Peyer's patch (tissue), 4 donors: ENCODE measurements around the gene ZMYM1. TPM values are rescaled to one million over a fixed set of nuclear protein-coding genes. Genes with fewer than 3 reads are reported as not detected.
"Not testable (repeated sequence)": the region's sequence is repeated elsewhere in the genome, so short reads cannot be mapped to it uniquely, and the experiment has no call there.

Experiments
- DNase-seq, 3 donors: peaks; one replicate each; pipeline ENCODE4 v3.0.0-alpha.2; 2017 to 2019
- H3K27ac ChIP-seq, 4 donors: fragments of 200-600 bp; sonication (generic); one replicate each; pipeline ENCODE4 v1.5.1; 2016 to 2019
- H3K27me3 ChIP-seq, 2 donors: fragments of 200-600 bp; sonication (generic); one replicate each; pipeline ENCODE4 v1.5.1; 2019
- H3K36me3 ChIP-seq, 3 donors: fragments of 200-600 bp; sonication (generic); one replicate each; pipeline ENCODE4 v1.5.1; 2016 to 2019
- H3K4me1 ChIP-seq, 4 donors: fragments of 200-600 bp; sonication (generic); one replicate each; pipeline ENCODE4 v1.5.1; 2016 to 2019
- H3K4me3 ChIP-seq, 4 donors: fragments of 200-600 bp; sonication (generic); 1 replicate in 3 of 4; 2 replicates in 1 of 4; pipeline ENCODE4 v1.5.1; 2016 to 2019; ENCODE audit warnings: mild to moderate bottlenecking in 1 of 4
- H3K9me3 ChIP-seq, 4 donors: fragments of 200-600 bp; sonication (generic); one replicate each; pipeline ENCODE4 v1.5.1; 2016 to 2019; ENCODE audit warnings: mild to moderate bottlenecking in 1 of 4
- CTCF ChIP-seq, 6 experiments: fragments of 450-650 bp in 4 of 6; fragments of 200-600 bp in 2 of 6; sonication (generic) in 1 of 6; IDR thresholded peaks; one replicate each; pipeline ENCODE4 v1.5.1; 2017 to 2019; ENCODE audit warnings: antibody characterized with exemption in 6 of 6, mild to moderate bottlenecking in 3 of 6, moderate library complexity in 1 of 6
- POLR2A ChIP-seq, 2 donors: fragments of 450-650 bp; IDR thresholded peaks; one replicate each; pipeline ENCODE4 v1.5.1; 2017; ENCODE audit warnings: antibody characterized with exemption in 2 of 2, mild to moderate bottlenecking in 2 of 2, moderate library complexity in 2 of 2
- total RNA-seq, 4 donors: library from RNA; depleted of rRNA; stranded (reverse); fragments of >200 nt; gene quantifications; one replicate each; pipeline ENCODE4 v1.1.0, GENCODE V29; 2016

ZMYM1 gene
- total RNA-seq, 4 donors from 2014 or later, result 9.6 to 44.6 (median 13.1) TPM

- DNase-seq, result no peak
- no peak overlapping the region for H3K27ac ChIP-seq
These were observed 16.5 kb upstream of the ZMYM1 start for GRCh38 chr1:35062518-35063196.

GRCh38 chr1:35064265-35064664 is 14.9 kb upstream of the ZMYM1 start:
- H3K36me3 ChIP-seq, result no peaks in the 10 kb centered on the region
- no peaks in the 10 kb centered on the region for H3K4me1 ChIP-seq
- no peak for DNase-seq
- H3K4me3 ChIP-seq, result no peak overlapping the region
- TF ChIP-seq POLR2A (IDR thresholded peaks at IDR 0.05), result no peak
- H3K9me3 ChIP-seq, result no peaks in the 10 kb centered on the region
- H3K27me3 ChIP-seq, result no peaks in the 10 kb centered on the region
- H3K27ac ChIP-seq, result no peak overlapping the region

More at GRCh38 chr1:35062518-35063196, 16.5 kb upstream of the ZMYM1 start:
- Histone ChIP-seq H3K4me3 (no peak overlapping the region), H3K4me1 (no peaks in the 10 kb centered on the region), H3K9me3 (no peaks in the 10 kb centered on the region), H3K27me3 (no peaks in the 10 kb centered on the region), H3K36me3 (no peaks in the 10 kb centered on the region)
- TF ChIP-seq CTCF (IDR thresholded peaks at IDR 0.05), result no peak
- no peak for TF ChIP-seq POLR2A (IDR thresholded peaks at IDR 0.05)

DNA sequence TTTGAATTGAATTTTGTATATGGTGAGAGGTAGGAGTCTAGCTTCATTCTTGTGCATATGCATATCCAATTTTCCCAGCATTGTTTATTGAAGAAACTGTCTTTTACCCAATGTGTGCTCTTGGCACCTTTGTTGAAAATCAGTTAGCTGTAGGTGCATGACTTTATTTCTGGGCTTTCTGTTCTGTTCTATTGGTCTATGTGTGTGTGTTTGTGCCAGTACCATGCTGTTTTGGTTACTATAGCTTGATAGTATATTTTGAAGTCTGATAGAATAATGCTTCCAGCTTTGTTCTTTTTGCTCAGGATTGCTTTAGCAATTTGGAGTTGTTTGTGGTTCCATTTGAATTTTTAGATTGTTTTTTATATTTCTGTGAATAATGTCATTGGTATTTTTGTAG is 9.4 kb upstream of the ZMYM1 start:
- Histone ChIP-seq H3K4me1 (no peaks in the 10 kb centered on the region), H3K9me3 (peaks cover 0 to 5% (median 0%) of the 10 kb centered on the region in 4 donors), H3K4me3 (no peak overlapping the region), H3K27me3 (no peaks in the 10 kb centered on the region), H3K36me3 (no peaks in the 10 kb centered on the region), H3K27ac (no peak overlapping the region)
- no peak for TF ChIP-seq POLR2A (IDR thresholded peaks at IDR 0.05)
- TF ChIP-seq CTCF (IDR thresholded peaks at IDR 0.05), result no peak
- DNase-seq, result no peak

- Histone ChIP-seq H3K36me3 (no peaks in the 10 kb centered on the region), H3K4me3 (no peak overlapping the region), H3K9me3 (peaks cover 0 to 5% (median 0%) of the 10 kb centered on the region in 4 donors), H3K4me1 (no peaks in the 10 kb centered on the region), H3K27me3 (no peaks in the 10 kb centered on the region), H3K27ac (no peak overlapping the region)
- TF ChIP-seq POLR2A (IDR thresholded peaks at IDR 0.05) (no peak), CTCF (IDR thresholded peaks at IDR 0.05) (no peak)
- no peak for DNase-seq
These were observed 5.8 kb upstream of the ZMYM1 start for GRCh38 chr1:35073265-35073811.

GRCh38 chr1:35076426-35076825 is 2.8 kb upstream of the ZMYM1 start:
- H3K27me3 ChIP-seq, DNase-seq, H3K4me3 ChIP-seq, H3K9me3 ChIP-seq, H3K27ac ChIP-seq, H3K4me1 ChIP-seq, H3K36me3 ChIP-seq: not testable (repeated sequence)

- H3K4me3 ChIP-seq, result peak overlapping the region in 3 of 4 donors; percentile 57 to 93 (median 86)
- no peaks in the 10 kb centered on the region for H3K36me3 ChIP-seq
- no peak for DNase-seq
- H3K27ac ChIP-seq, result peak overlapping the region in 2 of 4 donors; percentile 82 to 93
- peaks cover 0 to 9% (median 0%) of the 10 kb centered on the region in 4 donors for H3K4me1 ChIP-seq
- H3K9me3 ChIP-seq, result no peaks in the 10 kb centered on the region
- TF ChIP-seq POLR2A (IDR thresholded peaks at IDR 0.05) (no peak), CTCF (IDR thresholded peaks at IDR 0.05) (no peak)
- no peaks in the 10 kb centered on the region for H3K27me3 ChIP-seq
These were observed 1.1 kb downstream of the ZMYM1 start for GRCh38 chr1:35080171-35080854.
